Panc1 (cell line): ENCODE results near the gene MUC5AC. TPM values are rescaled to one million over a fixed set of nuclear protein-coding genes. Genes with fewer than 3 reads are reported as not detected.
A peak's percentile ranks its signal among the peaks of the same experiment; 100 is the strongest.

Experiments used
- ATAC-seq: fragments of 200-7000 bp; cut with Tn5 transposase; 2 replicates; pipeline ENCODE4 v1.9.1; 2020; ENCODE audit warnings: mild to moderate bottlenecking, moderate library complexity
- BruUV-seq: library from RNA; stranded (reverse); fragments of 400-500 nt; replicated peaks from 2 replicates; lab custom pipeline; 2021; lab: Mats Ljungman, UMichigan
- CTCF ChIA-PET: fragments of 300-600 bp; sonication (Branson Sonifier 250); formaldehyde crosslinking; loops from one replicate; lab custom pipeline; 2022; ENCODE audit warnings: antibody characterized with exemption; lab: Charles Lee
- POLR2A ChIA-PET: fragments of 300-600 bp; sonication (Branson Sonifier 250); formaldehyde crosslinking; loops from one replicate; lab custom pipeline; 2022; ENCODE audit warnings: antibody characterized with exemption; lab: Charles Lee
- DNase-seq: peaks from one replicate; pipeline ENCODE4 v3.0.0-alpha.2; 2010; ENCODE audit warnings: low read depth, low spot score
- H3K27ac ChIP-seq: 2 replicates; pipeline ENCODE4 v1.5.1; 2011; ENCODE audit warnings: mild to moderate bottlenecking, low read length, inconsistent platforms
- H3K27me3 ChIP-seq: fragments of 200-500 bp; sonication (Bioruptor generic); 2 replicates; pipeline ENCODE4 v1.6.0; 2014; ENCODE audit warnings: low read length, inconsistent platforms; ENCODE audit not compliant: control insufficient read depth, insufficient read depth
- H3K36me3 ChIP-seq: fragments of 200-500 bp; sonication (Bioruptor generic); 2 replicates; pipeline ENCODE4 v1.5.1; 2014; ENCODE audit warnings: inconsistent platforms, mild to moderate bottlenecking, low read length, moderate library complexity; ENCODE audit not compliant: control insufficient read depth, insufficient read depth
- H3K4me1 ChIP-seq: 2 replicates; pipeline ENCODE4 v1.5.1; 2011; ENCODE audit warnings: inconsistent platforms, mild to moderate bottlenecking, low read length, moderate library complexity; ENCODE audit not compliant: control insufficient read depth, insufficient read depth
- H3K4me3 ChIP-seq, 2 experiments: 2 replicates each; pipeline ENCODE4 v1.5.1; 2011 to 2012; ENCODE audit warnings: low read depth in 2 of 2, low read length in 2 of 2, mild to moderate bottlenecking in 2 of 2, inconsistent platforms in 1 of 2, moderate library complexity in 1 of 2
- H3K9me3 ChIP-seq: fragments of 200-500 bp; sonication (Bioruptor generic); 2 replicates; pipeline ENCODE4 v1.5.1; 2014; ENCODE audit warnings: low read depth, mild to moderate bottlenecking, inconsistent platforms, low read length, moderate library complexity; ENCODE audit not compliant: control insufficient read depth, insufficient read depth
- POLR2AphosphoS5 ChIP-seq: IDR thresholded peaks from 2 replicates; pipeline ENCODE4 v1.6.1; 2012; ENCODE audit warnings: mild to moderate bottlenecking, low read depth, low read length, moderate library complexity
- SIN3A ChIP-seq: IDR thresholded peaks from 2 replicates; pipeline ENCODE4 v1.6.1; 2012; ENCODE audit warnings: low read depth, mild to moderate bottlenecking, low read length, moderate library complexity, borderline replicate concordance; ENCODE audit not compliant: insufficient read depth
- TCF7L2 ChIP-seq: IDR thresholded peaks from 2 replicates; pipeline ENCODE4 v1.6.1; 2011; ENCODE audit warnings: mild to moderate bottlenecking, low read depth, low read length, inconsistent platforms
- in situ Hi-C: cut with HindIII; loops from 2 replicates; pipeline ENCODE4 v1.10.0; 2016; ENCODE audit warnings: low sequenced_read_pairs, low pct_unique_long_range_greater_than_20kb
- intact Hi-C: fragments of 100-400 bp; cut with micrococcal nuclease; formaldehyde crosslinking; loops from one replicate; pipeline ENCODE4 v1.10.0; 2022; ENCODE audit not compliant: unreplicated experiment
- total RNA-seq: library from RNA; stranded (reverse); gene quantifications from one replicate; pipeline ENCODE4 v1.2.1, GENCODE V29; 2021; ENCODE audit not compliant: unreplicated experiment
- TF ChIP-seq, protein P1 (sequence below), 2 experiments: IDR thresholded peaks; 2 replicates each; pipeline ENCODE4 v1.6.1; 2011 to 2012; ENCODE audit warnings: low read depth in 2 of 2, control low read depth in 1 of 2, low read length in 1 of 2, mild to moderate bottlenecking in 1 of 2, moderate library complexity in 1 of 2; ENCODE audit not compliant: insufficient read depth in 1 of 2
- TF ChIP-seq, protein P2 (sequence below): fragments of 450-650 bp; IDR thresholded peaks from 2 replicates; pipeline ENCODE4 v1.5.1; 2017; ENCODE audit warnings: mild to moderate bottlenecking

Gene MUC5AC
- total RNA-seq, 1 experiment from 2014 or later, result 0.03 TPM

DNA sequence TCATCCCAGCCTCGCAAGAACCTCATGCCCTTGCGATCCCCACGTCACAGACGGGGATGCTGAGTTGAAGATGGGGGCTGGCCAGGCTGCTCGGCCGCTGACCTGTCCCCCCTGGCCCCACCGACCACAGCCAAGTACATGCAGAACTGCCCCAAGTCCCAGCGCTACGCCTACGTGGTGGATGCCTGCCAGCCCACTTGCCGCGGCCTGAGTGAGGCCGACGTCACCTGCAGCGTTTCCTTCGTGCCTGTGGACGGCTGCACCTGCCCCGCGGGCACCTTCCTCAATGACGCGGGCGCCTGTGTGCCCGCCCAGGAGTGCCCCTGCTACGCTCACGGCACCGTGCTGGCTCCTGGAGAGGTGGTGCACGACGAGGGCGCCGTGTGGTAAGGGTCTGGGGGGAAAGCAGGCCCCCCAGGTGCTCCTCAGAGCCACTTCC, 75.1 kb downstream of the MUC5AC start:
- Histone ChIP-seq H3K9me3 (no peaks in the 10 kb centered on the region), H3K4me3 (no peak overlapping the region), H3K4me1 (peaks cover 6% of the 10 kb centered on the region; the same call in 1 of the 2 replicates), H3K27ac (no peak overlapping the region), H3K27me3 (no peaks in the 10 kb centered on the region; the same call in 1 of the 2 replicates), H3K36me3 (no peaks in the 10 kb centered on the region)
- intact Hi-C loops (no loop called here), in situ Hi-C loops (no loop called here)
- ATAC-seq (no peak), DNase-seq (no peak)
- POLR2A ChIA-PET, result no interaction called here
- TF ChIP-seq, protein P1, sequence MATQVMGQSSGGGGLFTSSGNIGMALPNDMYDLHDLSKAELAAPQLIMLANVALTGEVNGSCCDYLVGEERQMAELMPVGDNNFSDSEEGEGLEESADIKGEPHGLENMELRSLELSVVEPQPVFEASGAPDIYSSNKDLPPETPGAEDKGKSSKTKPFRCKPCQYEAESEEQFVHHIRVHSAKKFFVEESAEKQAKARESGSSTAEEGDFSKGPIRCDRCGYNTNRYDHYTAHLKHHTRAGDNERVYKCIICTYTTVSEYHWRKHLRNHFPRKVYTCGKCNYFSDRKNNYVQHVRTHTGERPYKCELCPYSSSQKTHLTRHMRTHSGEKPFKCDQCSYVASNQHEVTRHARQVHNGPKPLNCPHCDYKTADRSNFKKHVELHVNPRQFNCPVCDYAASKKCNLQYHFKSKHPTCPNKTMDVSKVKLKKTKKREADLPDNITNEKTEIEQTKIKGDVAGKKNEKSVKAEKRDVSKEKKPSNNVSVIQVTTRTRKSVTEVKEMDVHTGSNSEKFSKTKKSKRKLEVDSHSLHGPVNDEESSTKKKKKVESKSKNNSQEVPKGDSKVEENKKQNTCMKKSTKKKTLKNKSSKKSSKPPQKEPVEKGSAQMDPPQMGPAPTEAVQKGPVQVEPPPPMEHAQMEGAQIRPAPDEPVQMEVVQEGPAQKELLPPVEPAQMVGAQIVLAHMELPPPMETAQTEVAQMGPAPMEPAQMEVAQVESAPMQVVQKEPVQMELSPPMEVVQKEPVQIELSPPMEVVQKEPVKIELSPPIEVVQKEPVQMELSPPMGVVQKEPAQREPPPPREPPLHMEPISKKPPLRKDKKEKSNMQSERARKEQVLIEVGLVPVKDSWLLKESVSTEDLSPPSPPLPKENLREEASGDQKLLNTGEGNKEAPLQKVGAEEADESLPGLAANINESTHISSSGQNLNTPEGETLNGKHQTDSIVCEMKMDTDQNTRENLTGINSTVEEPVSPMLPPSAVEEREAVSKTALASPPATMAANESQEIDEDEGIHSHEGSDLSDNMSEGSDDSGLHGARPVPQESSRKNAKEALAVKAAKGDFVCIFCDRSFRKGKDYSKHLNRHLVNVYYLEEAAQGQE (IDR thresholded peaks at IDR 0.05; ENCODE audit: insufficient read depth in 1 of 2, low read depth in 2 of 2, low read length in 1 of 2), result 0 out of 4 replicates have a peak, but pooled peaks of 1 of the 2 experiments have one; percentile 12
- TF ChIP-seq POLR2AphosphoS5, result no peak
- no TSS peak for BruUV-seq
- CTCF ChIA-PET, result no interaction called here

DNA sequence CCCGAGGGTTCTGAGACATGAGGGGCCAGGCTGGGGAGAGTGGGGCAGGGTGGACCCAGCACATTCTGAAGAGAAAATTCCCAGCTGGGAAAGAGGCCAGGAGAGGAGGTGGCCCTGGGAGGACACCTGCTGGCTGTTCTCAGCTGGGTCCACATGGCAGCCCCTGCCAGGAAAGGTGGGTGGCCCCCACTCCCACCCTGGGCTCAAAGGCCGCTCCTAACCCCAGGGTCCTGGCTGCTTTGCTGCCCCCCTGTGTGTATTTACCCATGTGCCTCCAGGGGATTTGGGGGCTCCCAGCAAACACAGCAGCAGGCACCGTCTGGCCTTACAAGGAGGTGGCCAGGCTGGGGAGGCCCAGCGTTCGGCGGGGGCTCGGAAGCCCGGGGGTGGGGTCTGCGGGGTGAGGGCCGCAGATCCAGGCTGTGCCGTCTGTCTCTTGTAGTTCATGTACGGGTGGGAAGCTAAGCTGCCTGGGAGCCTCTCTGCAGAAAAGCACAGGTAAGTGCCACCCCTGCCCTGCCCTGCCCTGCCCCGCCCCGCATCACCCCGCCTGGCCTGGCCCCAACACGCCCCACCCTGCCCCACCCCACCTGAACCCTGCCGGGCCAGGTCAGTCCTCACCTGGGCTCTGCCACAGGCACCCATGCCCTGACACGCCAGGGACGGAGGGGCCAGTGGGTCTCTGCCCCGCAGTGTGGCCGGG, 75.7 kb downstream of the MUC5AC start:
- DNase-seq (no peak), ATAC-seq (peak; percentile 27; the same call in 1 of the 2 replicates)
- intact Hi-C loops (no loop called here), in situ Hi-C loops (no loop called here)
- Histone ChIP-seq H3K4me1 (peaks cover 6% of the 10 kb centered on the region; the same call in 1 of the 2 replicates), H3K4me3 (no peak overlapping the region), H3K36me3 (no peaks in the 10 kb centered on the region), H3K27ac (no peak overlapping the region), H3K9me3 (no peaks in the 10 kb centered on the region), H3K27me3 (no peaks in the 10 kb centered on the region; the same call in 1 of the 2 replicates)
- ChIA-PET POLR2A (interaction anchor here (0.7 kb wide), 1 partner anchor 198 kb away, joined by 21 read pairs; no protein-coding TSS in a partner anchor), CTCF (no interaction called here)
- BruUV-seq, result no TSS peak
- TF ChIP-seq TCF7L2 (no peak), SIN3A (no peak), POLR2AphosphoS5 (no peak)
- TF ChIP-seq, protein P1 (IDR thresholded peaks at IDR 0.05; ENCODE audit: insufficient read depth in 1 of 2, low read depth in 2 of 2, low read length in 1 of 2), result no peak
- TF ChIP-seq, protein P2, sequence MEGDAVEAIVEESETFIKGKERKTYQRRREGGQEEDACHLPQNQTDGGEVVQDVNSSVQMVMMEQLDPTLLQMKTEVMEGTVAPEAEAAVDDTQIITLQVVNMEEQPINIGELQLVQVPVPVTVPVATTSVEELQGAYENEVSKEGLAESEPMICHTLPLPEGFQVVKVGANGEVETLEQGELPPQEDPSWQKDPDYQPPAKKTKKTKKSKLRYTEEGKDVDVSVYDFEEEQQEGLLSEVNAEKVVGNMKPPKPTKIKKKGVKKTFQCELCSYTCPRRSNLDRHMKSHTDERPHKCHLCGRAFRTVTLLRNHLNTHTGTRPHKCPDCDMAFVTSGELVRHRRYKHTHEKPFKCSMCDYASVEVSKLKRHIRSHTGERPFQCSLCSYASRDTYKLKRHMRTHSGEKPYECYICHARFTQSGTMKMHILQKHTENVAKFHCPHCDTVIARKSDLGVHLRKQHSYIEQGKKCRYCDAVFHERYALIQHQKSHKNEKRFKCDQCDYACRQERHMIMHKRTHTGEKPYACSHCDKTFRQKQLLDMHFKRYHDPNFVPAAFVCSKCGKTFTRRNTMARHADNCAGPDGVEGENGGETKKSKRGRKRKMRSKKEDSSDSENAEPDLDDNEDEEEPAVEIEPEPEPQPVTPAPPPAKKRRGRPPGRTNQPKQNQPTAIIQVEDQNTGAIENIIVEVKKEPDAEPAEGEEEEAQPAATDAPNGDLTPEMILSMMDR, result no peak; the same call in 1 of the 2 replicates
